ENCODE data around the gene IL17C. TPM values are rescaled to one million over a fixed set of nuclear protein-coding genes. Genes with fewer than 3 reads are reported as not detected.
A peak's percentile ranks its signal among the peaks of the same experiment; 100 is the strongest.

The IL17C gene
- total RNA-seq, 1 experiment from 2014 or later, result not detected

DNA sequence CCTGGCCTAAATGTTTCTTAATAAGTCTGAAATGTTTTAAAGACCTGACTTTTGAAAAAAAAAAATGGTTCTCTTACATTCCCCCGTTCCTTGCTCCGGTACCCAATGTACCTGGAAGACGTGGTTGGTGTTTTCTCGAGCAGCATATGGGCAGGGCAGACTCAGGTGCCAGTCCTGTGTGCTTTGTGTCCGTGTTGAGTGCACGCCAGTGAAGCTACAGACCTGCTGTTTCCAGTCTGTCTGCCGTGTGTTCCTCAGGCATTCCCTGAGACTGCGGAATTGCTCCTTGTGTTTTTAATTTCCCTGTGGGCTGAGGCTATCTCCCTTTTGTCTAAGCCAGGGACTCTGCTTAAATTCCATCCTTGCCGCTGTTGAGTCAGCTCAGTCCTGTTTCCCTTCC lies 11.7 kb upstream of the IL17C start:
- H3K36me3 ChIP-seq (ENCODE audit: low read depth, low read length), result no peaks in the 10 kb centered on the region; the same call in 1 of the 2 replicates
- BruUV-seq (replicated peaks), result no TSS peak

DNA sequence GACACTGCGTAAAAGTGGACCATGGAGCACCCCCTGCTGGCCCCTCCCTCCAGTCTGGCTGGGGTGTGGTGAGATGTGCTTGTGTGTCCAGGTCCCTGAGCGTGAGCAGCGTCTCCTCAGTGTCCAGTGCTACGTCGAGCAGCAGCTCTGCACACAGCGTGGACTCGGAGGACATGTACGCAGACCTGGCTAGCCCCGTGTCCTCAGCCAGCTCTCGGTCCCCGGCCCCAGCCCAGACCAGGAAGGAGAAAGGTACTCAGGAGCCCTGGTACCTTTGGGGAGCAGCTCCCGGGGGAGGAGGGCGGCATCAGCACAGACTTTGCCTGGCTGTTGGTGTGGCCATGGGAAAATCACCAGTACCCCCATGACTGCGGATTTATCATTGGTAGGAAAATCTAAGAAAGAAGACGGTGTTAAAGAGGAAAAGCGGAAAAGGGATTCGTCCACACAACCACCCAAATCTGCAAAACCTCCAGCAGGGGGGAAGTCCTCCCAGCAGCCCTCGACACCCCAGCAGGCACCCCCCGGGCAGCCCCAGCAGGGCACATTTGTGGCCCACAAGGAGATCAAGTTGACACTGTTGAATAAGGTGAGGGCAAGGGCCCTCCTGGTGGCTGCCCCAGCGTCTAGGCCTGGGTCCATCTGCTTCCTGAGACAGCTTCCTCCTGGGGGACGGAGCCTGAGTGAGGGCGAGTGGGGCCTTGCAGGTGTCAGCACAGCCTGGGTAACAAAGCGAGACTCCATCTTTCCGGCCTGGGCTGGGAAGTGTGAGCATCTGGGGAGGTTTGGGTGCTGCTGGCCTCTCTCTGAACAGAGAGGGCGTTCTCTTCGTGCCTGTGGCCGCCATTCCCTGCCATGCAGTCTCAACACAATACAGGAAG lies 10.6 kb upstream of the IL17C start:
- H3K4me2 ChIP-seq (ENCODE audit: low read length), result no peak overlapping the region
- H3K4me1 ChIP-seq (ENCODE audit: insufficient read depth, low read length), result no peaks in the 10 kb centered on the region
- no peaks in the 10 kb centered on the region for H4K20me1 ChIP-seq (ENCODE audit: low read length)
- ATAC-seq (no peak), DNase-seq (no peak)
- no peak overlapping the region for H2AFZ ChIP-seq (ENCODE audit: low read length)
- H3F3A ChIP-seq (ENCODE audit: low read length, unreplicated experiment), result no peaks in the 10 kb centered on the region
- H3K4me3 ChIP-seq (ENCODE audit: low read length), result no peak overlapping the region
- no peaks in the 10 kb centered on the region for H3K27me3 ChIP-seq (ENCODE audit: low read length)
- TF ChIP-seq EZH2phosphoT487 (IDR thresholded peaks at IDR 0.05; ENCODE audit: borderline replicate concordance, low read length), result no peak
- no peak for TF ChIP-seq EZH2 (IDR thresholded peaks at IDR 0.05; ENCODE audit: low read length, unreplicated experiment)
- no peak for TF ChIP-seq CTCF (conservative IDR thresholded peaks at IDR 0.05; ENCODE audit: low read depth, low read length)
- POLR2A ChIA-PET (ENCODE audit: unreplicated experiment), result no interaction called here
- H3K9me2 ChIP-seq (replicated peaks; ENCODE audit: low read length), result no peaks in the 10 kb centered on the region
- BruUV-seq (replicated peaks), result no TSS peak
- no peak overlapping the region for H3K27ac ChIP-seq (ENCODE audit: low read length)
- CTCF ChIA-PET, result interaction anchor here (0.6 kb wide), 1 partner anchor 65 kb away, joined by 3 read pairs; no protein-coding TSS in a partner anchor
- no peaks in the 10 kb centered on the region for H3K79me2 ChIP-seq (ENCODE audit: low read length)
- H3K36me3 ChIP-seq (ENCODE audit: low read depth, low read length), result no peaks in the 10 kb centered on the region
- H3K9ac ChIP-seq (ENCODE audit: low read length), result no peak overlapping the region
- H3K9me3 ChIP-seq (ENCODE audit: low read length), result no peaks in the 10 kb centered on the region
- intact Hi-C loops (cut with micrococcal nuclease), result no loop called here

More for the DNA sequence above, 11.7 kb upstream of the IL17C start:
- intact Hi-C loops (cut with micrococcal nuclease), result no loop called here
- H4K20me1 ChIP-seq (ENCODE audit: low read length), result no peaks in the 10 kb centered on the region
- no peaks in the 10 kb centered on the region for H3K9me2 ChIP-seq (replicated peaks; ENCODE audit: low read length)
- no peak overlapping the region for H2AFZ ChIP-seq (ENCODE audit: low read length)
- H3F3A ChIP-seq (ENCODE audit: low read length, unreplicated experiment), result no peaks in the 10 kb centered on the region
- ChIA-PET POLR2A (ENCODE audit: unreplicated experiment) (no interaction called here), CTCF (interaction anchor here (0.7 kb wide), 1 partner anchor 973 kb away, joined by 3 read pairs; no protein-coding TSS in a partner anchor)
- no peak for TF ChIP-seq CTCF (conservative IDR thresholded peaks at IDR 0.05; ENCODE audit: low read depth, low read length)
- TF ChIP-seq EZH2phosphoT487 (IDR thresholded peaks at IDR 0.05; ENCODE audit: borderline replicate concordance, low read length), result no peak
- H3K79me2 ChIP-seq (ENCODE audit: low read length), result no peaks in the 10 kb centered on the region
- H3K27ac ChIP-seq (ENCODE audit: low read length), result no peak overlapping the region
- no peaks in the 10 kb centered on the region for H3K27me3 ChIP-seq (ENCODE audit: low read length)
- no peaks in the 10 kb centered on the region for H3K4me1 ChIP-seq (ENCODE audit: insufficient read depth, low read length)
- no peak overlapping the region for H3K4me3 ChIP-seq (ENCODE audit: low read length)
- ATAC-seq, result no peak
- no peak overlapping the region for H3K9ac ChIP-seq (ENCODE audit: low read length)
- no peak for DNase-seq
- H3K9me3 ChIP-seq (ENCODE audit: low read length), result no peaks in the 10 kb centered on the region
- no peak overlapping the region for H3K4me2 ChIP-seq (ENCODE audit: low read length)

GRCh38 chr16:88628512-88628974 lies 9.8 kb upstream of the IL17C start:
- DNase-seq (peak; percentile 9), ATAC-seq (peak; percentile 57; the same call in 1 of the 2 replicates)
- BruUV-seq (replicated peaks), result no TSS peak
- intact Hi-C loops (cut with micrococcal nuclease), result no loop called here
- Histone ChIP-seq H3K4me3 (ENCODE audit: low read length) (no peak overlapping the region), H3K36me3 (ENCODE audit: low read depth, low read length) (no peaks in the 10 kb centered on the region), H3K4me2 (ENCODE audit: low read length) (no peak overlapping the region), H3K79me2 (ENCODE audit: low read length) (no peaks in the 10 kb centered on the region), H3K9me2 (replicated peaks; ENCODE audit: low read length) (no peaks in the 10 kb centered on the region), H3K27ac (ENCODE audit: low read length) (no peak overlapping the region), H3F3A (ENCODE audit: low read length, unreplicated experiment) (no peaks in the 10 kb centered on the region), H2AFZ (ENCODE audit: low read length) (no peak overlapping the region), H4K20me1 (ENCODE audit: low read length) (no peaks in the 10 kb centered on the region), H3K4me1 (ENCODE audit: insufficient read depth, low read length) (no peaks in the 10 kb centered on the region), H3K27me3 (ENCODE audit: low read length) (no peaks in the 10 kb centered on the region), H3K9me3 (ENCODE audit: low read length) (no peaks in the 10 kb centered on the region), H3K9ac (ENCODE audit: low read length) (no peak overlapping the region)
- ChIA-PET CTCF (no interaction called here), POLR2A (ENCODE audit: unreplicated experiment) (interaction anchor here (0.6 kb wide), 1 partner anchor 58 kb away, joined by 4 read pairs; the partner anchor contains the start of gene ZC3H18)
- TF ChIP-seq EZH2phosphoT487 (IDR thresholded peaks at IDR 0.05; ENCODE audit: borderline replicate concordance, low read length) (no peak), CTCF (conservative IDR thresholded peaks at IDR 0.05; ENCODE audit: low read depth, low read length) (peak; percentile 51; the same call in 1 of the 2 replicates)
